Liver (tissue), 9 donors: Measurements from ENCODE around the gene APOL6. TPM values are rescaled to one million over a fixed set of nuclear protein-coding genes. Genes with fewer than 3 reads are reported as not detected.

Experiments
- DNase-seq: peaks from one replicate; pipeline ENCODE4 v3.0.0-alpha.2; 2017; ENCODE audit warnings: low spot score
- H3K27ac ChIP-seq, 2 donors: one replicate each; pipeline ENCODE4 v1.7.0; 2013; ENCODE audit warnings: inconsistent platforms in 2 of 2, low read length in 2 of 2, control low read depth in 1 of 2, low read depth in 1 of 2, mild to moderate bottlenecking in 1 of 2
- H3K27me3 ChIP-seq, 4 donors: one replicate each; pipeline versions ENCODE4 v1.6.1 to v1.7.0; 2013; ENCODE audit warnings: low read length in 3 of 4, inconsistent platforms in 1 of 4, mild to moderate bottlenecking in 1 of 4, moderate library complexity in 1 of 4; ENCODE audit not compliant: control insufficient read depth in 4 of 4, insufficient read depth in 4 of 4
- H3K36me3 ChIP-seq, 4 donors: one replicate each; pipeline versions ENCODE4 v1.6.1 to v1.7.0; 2013; ENCODE audit warnings: low read length in 3 of 4, mild to moderate bottlenecking in 3 of 4, low read depth in 1 of 4, moderate library complexity in 1 of 4; ENCODE audit not compliant: control insufficient read depth in 4 of 4, insufficient read depth in 3 of 4
- H3K4me1 ChIP-seq, 4 donors: one replicate each; pipeline versions ENCODE4 v1.6.1 to v1.7.0; 2013; ENCODE audit warnings: low read length in 3 of 4, mild to moderate bottlenecking in 3 of 4, moderate library complexity in 1 of 4; ENCODE audit not compliant: control insufficient read depth in 4 of 4, insufficient read depth in 4 of 4
- H3K4me3 ChIP-seq, 3 donors: one replicate each; pipeline versions ENCODE4 v1.6.1 to v1.7.0; 2013; ENCODE audit warnings: low read length in 3 of 3, control low read depth in 1 of 3, low read depth in 1 of 3, mild to moderate bottlenecking in 1 of 3
- H3K9ac ChIP-seq, 2 donors: one replicate each; pipeline ENCODE4 v1.7.0; 2013; ENCODE audit warnings: low read length in 2 of 2, mild to moderate bottlenecking in 2 of 2, moderate library complexity in 2 of 2, control low read depth in 1 of 2, low read depth in 1 of 2
- H3K9me3 ChIP-seq, 4 donors: one replicate each; pipeline versions ENCODE4 v1.6.1 to v1.7.0; 2013; ENCODE audit warnings: low read length in 3 of 4; ENCODE audit not compliant: control insufficient read depth in 4 of 4
- ATF3 ChIP-seq: IDR thresholded peaks from 2 replicates; pipeline ENCODE4 v1.6.1; 2016; ENCODE audit warnings: antibody characterized with exemption
- CTCF ChIP-seq: fragments of 150-350 bp; IDR thresholded peaks from 2 replicates; pipeline ENCODE4 v1.5.1; 2017; ENCODE audit warnings: improper control_type of control experiment, low read depth, low read length; ENCODE audit not compliant: missing input control
- EGR1 ChIP-seq, 2 donors: IDR thresholded peaks; 2 replicates each; pipeline ENCODE4 v1.6.1; 2016 to 2018; ENCODE audit warnings: antibody characterized with exemption in 2 of 2, low read depth in 2 of 2
- FOXA1 ChIP-seq: IDR thresholded peaks from 2 replicates; pipeline ENCODE4 v1.6.1; 2016; ENCODE audit warnings: antibody characterized with exemption
- HNF4A ChIP-seq, 2 donors: conservative IDR thresholded peaks; 2 replicates each; pipeline ENCODE4 v1.6.1; 2016; ENCODE audit warnings: antibody characterized with exemption in 2 of 2, mild to moderate bottlenecking in 2 of 2
- HNF4G ChIP-seq: IDR thresholded peaks from 2 replicates; pipeline ENCODE4 v1.6.1; 2016; ENCODE audit warnings: antibody characterized with exemption
- JUND ChIP-seq, 2 donors: IDR thresholded peaks; 2 replicates each; pipeline ENCODE4 v1.6.1; 2016; ENCODE audit warnings: antibody characterized with exemption in 2 of 2
- MAX ChIP-seq: IDR thresholded peaks from 2 replicates; pipeline ENCODE4 v1.6.1; 2016; ENCODE audit warnings: antibody characterized with exemption
- REST ChIP-seq: IDR thresholded peaks from 2 replicates; pipeline ENCODE4 v1.6.1; 2016; ENCODE audit warnings: antibody characterized with exemption, mild to moderate bottlenecking
- RXRA ChIP-seq, 2 donors: IDR thresholded peaks; 2 replicates each; pipeline ENCODE4 v1.6.1; 2017 to 2018; ENCODE audit warnings: antibody characterized with exemption in 2 of 2, mild to moderate bottlenecking in 1 of 2
- YY1 ChIP-seq: IDR thresholded peaks from 2 replicates; pipeline ENCODE4 v1.6.1; 2016; ENCODE audit warnings: antibody characterized with exemption, mild to moderate bottlenecking
- WGBS: extraction: QIAGEN DNeasy Blood & Tissue Kit; methylation state at CpG from one replicate; pipeline ENCODE4 v1.1.7; 2013; 5-methylcytosine and 5-hydroxymethylcytosine counted together
- polyA plus RNA-seq, 2 donors: library from polyadenylated mRNA; stranded (reverse) in 1 of 2; unstranded in 1 of 2; fragments of 200-250 nt in 1 of 2; fragments of >200 nt in 1 of 2; fragmentation: Nextera tagmentation in 1 of 2; extraction: Ambion mirVana in 1 of 2; gene quantifications; one replicate each; pipeline versions ENCODE4 v1.2.1 to v1.2.3, GENCODE V29; 2013 to 2015
- total RNA-seq, 2 donors: library from RNA; depleted of rRNA; stranded (reverse); fragments of >200 nt; gene quantifications; one replicate each; pipeline ENCODE4 v1.2.3, GENCODE V29; 2014
- donor health status: healthy.
- donor health status: healthy.
- donor health status: healthy.
- donor health status: healthy.
- donor health status: healthy.

Gene APOL6
- total and polyA plus RNA-seq, 4 donors = 10.3 to 80.1 (median 17.3) TPM

- no peak overlapping the region for H3K27ac ChIP-seq
- H3K36me3 ChIP-seq = no peaks in the 10 kb centered on the region
- WGBS = 90% methylated on average over 2 of the region's 2 CpGs
- no peak for DNase-seq
- H3K4me1 ChIP-seq = peaks cover 3 to 10% (median 8%) of the 10 kb centered on the region in 4 donors
- TF ChIP-seq MAX = no peak
- no peak for TF ChIP-seq ATF3
- TF ChIP-seq REST = no peak
- no peak for TF ChIP-seq EGR1 (IDR thresholded peaks at IDR 0.05; ENCODE audit: low read depth in 2 of 2)
- TF ChIP-seq FOXA1 = no peak
- no peak for TF ChIP-seq HNF4G
- no peak for TF ChIP-seq JUND (IDR thresholded peaks at IDR 0.05)
- TF ChIP-seq RXRA (IDR thresholded peaks at IDR 0.05) = no peak
- H3K27me3 ChIP-seq = no peaks in the 10 kb centered on the region
- no peak overlapping the region for H3K9ac ChIP-seq
- no peaks in the 10 kb centered on the region for H3K9me3 ChIP-seq
- H3K4me3 ChIP-seq = no peak overlapping the region
Measured at GRCh38 chr22:35605369-35605680, 42.9 kb upstream of the APOL6 start.

- TF ChIP-seq CTCF (no peak), YY1 (no peak), HNF4A (conservative IDR thresholded peaks at IDR 0.05) (peak in 1 of 2 donors; percentile 6)
- peaks cover 3 to 10% (median 8%) of the 10 kb centered on the region in 4 donors for H3K4me1 ChIP-seq
- WGBS = 72% methylated on average over 13 of the region's 13 CpGs
- no peak overlapping the region for H3K27ac ChIP-seq
- H3K9me3 ChIP-seq = no peaks in the 10 kb centered on the region
- H3K36me3 ChIP-seq = no peaks in the 10 kb centered on the region
- H3K9ac ChIP-seq = no peak overlapping the region
- H3K4me3 ChIP-seq = no peak overlapping the region
- DNase-seq = no peak
- no peaks in the 10 kb centered on the region for H3K27me3 ChIP-seq
Measured at GRCh38 chr22:35605851-35606481, 42.3 kb upstream of the APOL6 start.

GRCh38 chr22:35606916-35607315, 41.3 kb upstream of the APOL6 start:
- no peak for TF ChIP-seq HNF4G

More at GRCh38 chr22:35606916-35607315, 41.3 kb upstream of the APOL6 start:
- Histone ChIP-seq H3K36me3 (no peaks in the 10 kb centered on the region), H3K9ac (no peak overlapping the region), H3K9me3 (no peaks in the 10 kb centered on the region), H3K4me3 (no peak overlapping the region), H3K4me1 (peaks cover 3 to 10% (median 8%) of the 10 kb centered on the region in 4 donors), H3K27ac (no peak overlapping the region), H3K27me3 (no peaks in the 10 kb centered on the region)
- 92% methylated on average over 8 of the region's 8 CpGs for WGBS
- no peak for DNase-seq
